Natural killer cell (primary cell): ENCODE data around the gene DENND2D. TPM values are rescaled to one million over a fixed set of nuclear protein-coding genes. Genes with fewer than 3 reads are reported as not detected.

Experiments
- ATAC-seq, 3 donors: fragments of 150-1000 bp in 2 of 3; fragments of 200-7000 bp in 1 of 3; cut with Tn5 transposase; 1 replicate in 1 of 3; 2 replicates in 2 of 3; pipeline ENCODE4 v1.10.0; 2021; ENCODE audit warnings: mild to moderate bottlenecking in 2 of 3, moderate library complexity in 2 of 3
- DNase-seq, 2 donors: peaks; one replicate each; pipeline versions ENCODE4 v3.0.0 to v3.0.0-alpha.2; 2013 to 2021; ENCODE audit warnings: mixed read lengths in 1 of 2
- H3K27ac ChIP-seq: one replicate; pipeline ENCODE4 v1.5.1; 2013; ENCODE audit warnings: mild to moderate bottlenecking, low read length
- H3K27me3 ChIP-seq: one replicate; pipeline ENCODE4 v1.6.1; 2013; ENCODE audit warnings: low read length; ENCODE audit not compliant: control insufficient read depth, insufficient read depth
- H3K36me3 ChIP-seq: one replicate; pipeline ENCODE4 v1.6.1; 2013; ENCODE audit warnings: low read length; ENCODE audit not compliant: control insufficient read depth, insufficient read depth
- H3K4me1 ChIP-seq: one replicate; pipeline ENCODE4 v1.6.1; 2013; ENCODE audit warnings: low read length; ENCODE audit not compliant: control insufficient read depth, insufficient read depth
- H3K4me3 ChIP-seq: one replicate; pipeline ENCODE4 v1.5.1; 2013; ENCODE audit warnings: low read length
- H3K9me3 ChIP-seq: one replicate; pipeline ENCODE4 v1.6.1; 2013; ENCODE audit warnings: low read length; ENCODE audit not compliant: control insufficient read depth, insufficient read depth
- H3K27ac Mint-ChIP-seq, 2 donors: one replicate each; pipeline ENCODE4 v1.8.0; 2022; ENCODE audit warnings: mild to moderate bottlenecking in 2 of 2, mixed read lengths in 2 of 2, moderate library complexity in 1 of 2
- H3K27me3 Mint-ChIP-seq, 2 donors: one replicate each; pipeline ENCODE4 v1.8.0; 2022; ENCODE audit warnings: low read depth in 2 of 2, mixed read lengths in 2 of 2
- H3K36me3 Mint-ChIP-seq: one replicate; pipeline ENCODE4 v1.8.0; 2022; ENCODE audit warnings: mixed read lengths
- H3K4me1 Mint-ChIP-seq, 2 donors: one replicate each; pipeline ENCODE4 v1.8.0; 2022; ENCODE audit warnings: mixed read lengths in 2 of 2
- H3K4me3 Mint-ChIP-seq: one replicate; pipeline ENCODE4 v1.8.0; 2022; ENCODE audit warnings: mild to moderate bottlenecking, moderate library complexity, mixed read lengths
- H3K9me3 Mint-ChIP-seq, 2 donors: one replicate each; pipeline ENCODE4 v1.8.0; 2022; ENCODE audit warnings: mixed read lengths in 2 of 2
- WGBS: methylation state at CpG from one replicate; pipeline ENCODE4 v1.1.7; 2013; ENCODE audit warnings: missing lambda C conversion rate; ENCODE audit not compliant: insufficient coverage; 5-methylcytosine and 5-hydroxymethylcytosine counted together
- intact Hi-C: fragments of 100-400 bp; cut with micrococcal nuclease; formaldehyde crosslinking; loops from one replicate; pipeline ENCODE4 v1.14.2; 2022
- total RNA-seq, 4 donors: library from RNA; stranded (reverse); fragments of 120-200 nt in 1 of 4; gene quantifications; one replicate each; pipeline versions ENCODE4 v1.2.3 to v1.2.4, GENCODE V29; 2013 to 2022
- TF ChIP-seq, protein P1 (sequence below): fragments of 200-600 bp; IDR thresholded peaks from one replicate; pipeline ENCODE4 v1.8.0; 2022; ENCODE audit warnings: antibody characterized with exemption

The DENND2D gene
- total RNA-seq, 3 donors from 2014 or later (not counting 1 experiment from before 2014, with no cell fraction given), result 203 to 297 (median 203) TPM

DNA sequence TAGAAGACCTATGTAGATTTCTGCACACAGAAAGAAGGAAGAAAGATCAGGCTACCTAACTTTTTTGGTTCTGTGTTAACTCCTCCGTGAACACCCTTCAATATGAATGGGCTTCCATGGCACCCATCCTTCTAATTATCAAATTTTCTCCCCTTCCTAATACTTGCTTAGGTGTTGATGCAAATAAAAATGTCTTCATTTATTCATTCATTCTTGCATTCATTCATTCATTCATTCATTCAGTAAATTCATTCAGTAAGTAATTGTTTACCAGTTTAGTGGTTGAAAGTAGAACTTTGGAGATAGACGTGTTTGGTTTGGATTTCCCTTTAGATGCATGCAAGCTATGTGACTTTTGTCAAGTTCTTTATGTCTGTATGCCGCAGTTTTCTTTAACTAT, 31.7 kb upstream of the DENND2D start:
- TF ChIP-seq, protein P1, sequence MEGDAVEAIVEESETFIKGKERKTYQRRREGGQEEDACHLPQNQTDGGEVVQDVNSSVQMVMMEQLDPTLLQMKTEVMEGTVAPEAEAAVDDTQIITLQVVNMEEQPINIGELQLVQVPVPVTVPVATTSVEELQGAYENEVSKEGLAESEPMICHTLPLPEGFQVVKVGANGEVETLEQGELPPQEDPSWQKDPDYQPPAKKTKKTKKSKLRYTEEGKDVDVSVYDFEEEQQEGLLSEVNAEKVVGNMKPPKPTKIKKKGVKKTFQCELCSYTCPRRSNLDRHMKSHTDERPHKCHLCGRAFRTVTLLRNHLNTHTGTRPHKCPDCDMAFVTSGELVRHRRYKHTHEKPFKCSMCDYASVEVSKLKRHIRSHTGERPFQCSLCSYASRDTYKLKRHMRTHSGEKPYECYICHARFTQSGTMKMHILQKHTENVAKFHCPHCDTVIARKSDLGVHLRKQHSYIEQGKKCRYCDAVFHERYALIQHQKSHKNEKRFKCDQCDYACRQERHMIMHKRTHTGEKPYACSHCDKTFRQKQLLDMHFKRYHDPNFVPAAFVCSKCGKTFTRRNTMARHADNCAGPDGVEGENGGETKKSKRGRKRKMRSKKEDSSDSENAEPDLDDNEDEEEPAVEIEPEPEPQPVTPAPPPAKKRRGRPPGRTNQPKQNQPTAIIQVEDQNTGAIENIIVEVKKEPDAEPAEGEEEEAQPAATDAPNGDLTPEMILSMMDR, result no peak
- Mint-ChIP-seq H3K4me1 (peaks cover 31 to 33% of the 10 kb centered on the region in 2 donors), H3K36me3 (no peaks in the 10 kb centered on the region), H3K27me3 (no peaks in the 10 kb centered on the region), H3K27ac (no peak overlapping the region), H3K9me3 (peaks cover 0 to 3% of the 10 kb centered on the region in 2 donors), H3K4me3 (peak overlapping the region; percentile 32)
- peaks cover 25% of the 10 kb centered on the region for H3K4me1 ChIP-seq
- no peaks in the 10 kb centered on the region for H3K9me3 ChIP-seq
- H3K36me3 ChIP-seq, result no peaks in the 10 kb centered on the region
- no peak overlapping the region for H3K27ac ChIP-seq
- DNase-seq (no peak), ATAC-seq (no peak)
- no CpG with 5 or more reads among the region's 3 CpGs for WGBS
- no peak overlapping the region for H3K4me3 ChIP-seq
- H3K27me3 ChIP-seq, result no peaks in the 10 kb centered on the region
- intact Hi-C loops, result no loop called here

DNA sequence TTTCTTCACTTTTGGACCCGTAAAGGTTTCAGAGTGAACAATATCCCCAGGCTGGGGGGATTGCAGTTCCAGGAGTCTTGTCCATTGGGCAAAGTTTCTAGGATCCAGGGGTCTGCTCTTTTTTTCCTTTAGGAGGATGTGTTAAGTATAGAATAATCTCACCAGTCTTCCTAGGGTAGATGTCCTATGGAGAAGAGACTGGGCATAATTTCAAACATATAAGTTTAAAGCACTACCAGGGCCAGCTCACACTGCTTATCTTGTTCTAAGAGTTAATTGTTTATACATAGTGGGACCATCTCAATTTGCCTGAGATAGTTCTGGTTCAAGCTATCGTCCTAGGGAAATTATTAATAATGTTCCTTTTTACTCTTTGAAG, 28.3 kb upstream of the DENND2D start:
- Histone ChIP-seq H3K27me3 (no peaks in the 10 kb centered on the region), H3K4me3 (no peak overlapping the region), H3K9me3 (no peaks in the 10 kb centered on the region), H3K4me1 (peaks cover 48% of the 10 kb centered on the region), H3K27ac (no peak overlapping the region), H3K36me3 (no peaks in the 10 kb centered on the region)
- Mint-ChIP-seq H3K9me3 (peaks cover 0 to 3% of the 10 kb centered on the region in 2 donors), H3K4me1 (peaks cover 57 to 60% of the 10 kb centered on the region in 2 donors), H3K4me3 (no peak overlapping the region), H3K27ac (no peak overlapping the region), H3K27me3 (no peaks in the 10 kb centered on the region), H3K36me3 (no peaks in the 10 kb centered on the region)
- intact Hi-C loops, result loop anchor here (5.0 kb wide), 1 partner anchor 36 kb away; no protein-coding TSS in a partner anchor
- no peak for ATAC-seq
- WGBS, result 100% methylated on average over 1 of the region's 2 CpGs
- TF ChIP-seq, protein P1, result no peak
- DNase-seq, result no peak

DNA sequence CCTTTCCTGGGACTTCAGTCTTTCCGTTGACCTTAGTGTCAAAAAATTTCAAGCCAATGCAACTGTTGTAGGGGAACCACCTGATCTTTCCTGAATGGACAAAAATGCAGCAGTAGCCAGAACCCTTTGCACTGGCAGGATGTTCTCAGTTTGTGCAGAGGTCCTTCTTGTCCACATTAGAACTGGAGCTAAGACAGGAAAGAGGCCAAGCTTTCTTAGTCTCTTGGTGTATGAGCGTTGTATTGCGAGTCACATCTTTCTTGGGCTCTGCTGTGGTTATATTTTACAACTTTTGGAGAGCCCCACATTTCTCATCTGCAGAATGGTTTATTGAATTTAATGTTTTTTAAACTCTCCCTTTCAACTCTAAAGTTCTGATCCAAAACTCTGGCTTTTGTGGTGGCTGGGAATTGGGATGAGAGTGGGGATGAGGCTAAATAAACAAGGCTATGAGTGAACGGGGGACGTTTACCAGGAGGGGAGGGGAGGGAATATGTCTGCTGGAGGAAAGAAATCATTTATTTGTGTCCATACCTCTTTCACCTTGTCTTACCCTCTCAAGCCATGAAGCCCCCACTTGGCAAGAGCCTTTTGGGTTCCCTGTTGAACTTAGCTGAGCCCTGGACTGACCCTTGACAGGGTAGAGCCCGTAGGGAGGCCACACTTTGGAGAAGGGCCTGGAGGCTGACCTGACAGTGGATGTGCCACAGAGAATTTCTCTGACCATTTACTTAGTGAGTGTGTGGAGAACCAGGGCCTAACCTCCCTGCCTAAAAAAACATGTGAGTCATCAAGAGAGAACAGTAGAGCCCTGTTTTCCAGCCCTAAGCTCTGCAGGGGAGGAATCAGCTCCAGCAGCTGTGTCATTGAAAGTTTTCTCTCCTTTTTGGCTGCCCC, 27.7 kb upstream of the DENND2D start:
- DNase-seq (peak in 1 of 2 donors; percentile 23), ATAC-seq (no peak)
- peaks cover 53% of the 10 kb centered on the region for H3K4me1 ChIP-seq
- H3K36me3 ChIP-seq, result no peaks in the 10 kb centered on the region
- 86% methylated on average over 4 of the region's 6 CpGs for WGBS
- H3K9me3 ChIP-seq, result no peaks in the 10 kb centered on the region
- no peak overlapping the region for H3K4me3 ChIP-seq
- peaks cover 63 to 66% of the 10 kb centered on the region in 2 donors for H3K4me1 Mint-ChIP-seq
- no peaks in the 10 kb centered on the region for H3K27me3 ChIP-seq
- H3K27ac Mint-ChIP-seq, result peak overlapping the region; percentile 88 to 95
- TF ChIP-seq, protein P1, result no peak
- intact Hi-C loops, result loop anchor here (5.0 kb wide), 1 partner anchor 36 kb away; no protein-coding TSS in a partner anchor
- peak overlapping the region; percentile 67 for H3K4me3 Mint-ChIP-seq
- no peak overlapping the region for H3K27ac ChIP-seq
- peaks cover 0 to 3% of the 10 kb centered on the region in 2 donors for H3K9me3 Mint-ChIP-seq
- no peaks in the 10 kb centered on the region for H3K27me3 Mint-ChIP-seq
- no peaks in the 10 kb centered on the region for H3K36me3 Mint-ChIP-seq
